Ovary (tissue), 3 donors: ENCODE data around the gene WDR81.

Experiments
- CTCF ChIP-seq, 3 donors: fragments of 450-650 bp in 2 of 3; fragments of 200-600 bp in 1 of 3; IDR thresholded peaks; one replicate each; pipeline versions ENCODE4 v1.5.1 to v1.8.0; 2016 to 2022; ENCODE audit warnings: antibody characterized with exemption in 3 of 3, mild to moderate bottlenecking in 1 of 3
- EP300 ChIP-seq: sonication (generic); formaldehyde crosslinking; IDR thresholded peaks from one replicate; pipeline ENCODE4 v1.6.1; 2017; ENCODE audit warnings: antibody characterized with exemption
- POLR2A ChIP-seq: fragments of 450-650 bp; IDR thresholded peaks from one replicate; pipeline ENCODE4 v1.6.1; 2017; ENCODE audit warnings: antibody characterized with exemption, mild to moderate bottlenecking, moderate library complexity
- donor health status: DM: no; HTN: no; CAD: no.

GRCh38 chr17:1684378-1685189, 39.9 kb upstream of the WDR81 start, which contains the start of gene PRPF8:
- TF ChIP-seq CTCF (IDR thresholded peaks at IDR 0.05) (peak in 1 of 3 donors; percentile 10), POLR2A (peak; percentile 99), EP300 (no peak)
